Measurements from ENCODE around the gene SLC9A9. TPM values are rescaled to one million over a fixed set of nuclear protein-coding genes. Genes with fewer than 3 reads are reported as not detected.

Gene SLC9A9
- total RNA-seq, 1 donor from 2014 or later, result 0.22 TPM

DNA sequence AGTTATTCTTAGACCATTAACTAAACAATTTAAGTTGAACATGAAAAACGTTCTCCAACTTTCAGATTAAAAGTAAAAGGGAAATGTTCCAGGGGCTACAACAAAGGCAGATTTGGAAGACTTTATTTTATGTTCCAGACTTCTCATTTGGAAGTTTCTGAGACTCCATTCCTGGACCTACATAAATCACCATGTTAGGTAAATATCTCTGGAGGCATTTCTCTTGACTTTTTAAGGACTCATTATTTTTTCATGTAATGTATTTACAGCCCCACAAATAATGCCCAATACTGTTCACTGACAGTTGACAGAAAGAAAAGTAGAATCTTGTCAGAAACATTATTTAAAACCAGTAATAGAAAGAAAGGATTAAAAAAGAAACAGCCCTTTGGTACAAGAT lies 352.1 kb downstream of the SLC9A9 start:
- Histone ChIP-seq H3K4me3 (no peak overlapping the region), H4K20me1 (ENCODE audit: low read depth) (no peaks in the 10 kb centered on the region), H3K27me3 (no peaks in the 10 kb centered on the region), H3K4me1 (peaks cover 1% of the 10 kb centered on the region), H3K36me3 (no peaks in the 10 kb centered on the region), H3K9me3 (ENCODE audit: low read depth) (no peaks in the 10 kb centered on the region), H3K27ac (no peak overlapping the region), H2AFZ (replicated peaks) (no peak overlapping the region), H3K9ac (no peak overlapping the region), H3K4me2 (no peak overlapping the region), H3K79me2 (ENCODE audit: low read depth) (no peaks in the 10 kb centered on the region), H3F3A (ENCODE audit: low read depth) (no peaks in the 10 kb centered on the region)
- Mint-ChIP-seq H3K36me3 (no peaks in the 10 kb centered on the region), H3K9me3 (no peaks in the 10 kb centered on the region), H3K27ac (no peak overlapping the region), H3K4me1 (no peaks in the 10 kb centered on the region), H3K27me3 (ENCODE audit: insufficient read depth, low read depth) (no peaks in the 10 kb centered on the region), H3K4me3 (no peak overlapping the region)
- TF ChIP-seq EZH2 (IDR thresholded peaks at IDR 0.05), result no peak
- TF ChIP-seq EZH2phosphoT487 (IDR thresholded peaks at IDR 0.05), result no peak
- TF ChIP-seq, protein P1, sequence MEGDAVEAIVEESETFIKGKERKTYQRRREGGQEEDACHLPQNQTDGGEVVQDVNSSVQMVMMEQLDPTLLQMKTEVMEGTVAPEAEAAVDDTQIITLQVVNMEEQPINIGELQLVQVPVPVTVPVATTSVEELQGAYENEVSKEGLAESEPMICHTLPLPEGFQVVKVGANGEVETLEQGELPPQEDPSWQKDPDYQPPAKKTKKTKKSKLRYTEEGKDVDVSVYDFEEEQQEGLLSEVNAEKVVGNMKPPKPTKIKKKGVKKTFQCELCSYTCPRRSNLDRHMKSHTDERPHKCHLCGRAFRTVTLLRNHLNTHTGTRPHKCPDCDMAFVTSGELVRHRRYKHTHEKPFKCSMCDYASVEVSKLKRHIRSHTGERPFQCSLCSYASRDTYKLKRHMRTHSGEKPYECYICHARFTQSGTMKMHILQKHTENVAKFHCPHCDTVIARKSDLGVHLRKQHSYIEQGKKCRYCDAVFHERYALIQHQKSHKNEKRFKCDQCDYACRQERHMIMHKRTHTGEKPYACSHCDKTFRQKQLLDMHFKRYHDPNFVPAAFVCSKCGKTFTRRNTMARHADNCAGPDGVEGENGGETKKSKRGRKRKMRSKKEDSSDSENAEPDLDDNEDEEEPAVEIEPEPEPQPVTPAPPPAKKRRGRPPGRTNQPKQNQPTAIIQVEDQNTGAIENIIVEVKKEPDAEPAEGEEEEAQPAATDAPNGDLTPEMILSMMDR (IDR thresholded peaks at IDR 0.05), result no peak
- no peak for DNase-seq (ENCODE audit: low spot score)

DNA sequence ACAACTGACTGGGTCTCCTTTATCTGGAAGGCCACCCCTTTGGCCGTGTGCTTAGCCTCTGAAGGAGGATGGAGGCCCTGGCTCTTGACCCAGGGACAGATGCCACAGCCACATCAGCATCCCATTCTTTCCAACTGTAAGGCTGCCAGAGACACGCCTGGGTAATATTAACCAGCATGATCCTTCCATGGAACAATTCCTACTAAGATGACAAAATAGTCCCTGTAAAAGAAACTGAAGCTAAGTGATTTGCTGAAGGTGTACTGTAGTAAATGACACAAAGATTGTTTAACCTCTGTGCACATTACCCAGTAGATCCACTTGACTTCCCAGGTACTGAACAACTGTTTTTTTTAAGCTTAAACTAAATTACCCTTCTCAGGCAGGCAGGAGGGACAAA lies 352.7 kb downstream of the SLC9A9 start:
- TF ChIP-seq EZH2phosphoT487 (IDR thresholded peaks at IDR 0.05), result no peak
- H3K36me3 ChIP-seq, result no peaks in the 10 kb centered on the region
- H3K4me2 ChIP-seq, result no peak overlapping the region
- no peaks in the 10 kb centered on the region for H3K4me1 ChIP-seq
- H3K4me3 Mint-ChIP-seq, result no peak overlapping the region
- no peaks in the 10 kb centered on the region for H3K9me3 ChIP-seq (ENCODE audit: low read depth)
- no peak overlapping the region for H3K9ac ChIP-seq
- H3F3A ChIP-seq (ENCODE audit: low read depth), result no peaks in the 10 kb centered on the region
- no peaks in the 10 kb centered on the region for H3K27me3 Mint-ChIP-seq (ENCODE audit: insufficient read depth, low read depth)
- H4K20me1 ChIP-seq (ENCODE audit: low read depth), result no peaks in the 10 kb centered on the region
- no peaks in the 10 kb centered on the region for H3K36me3 Mint-ChIP-seq
- H2AFZ ChIP-seq (replicated peaks), result no peak overlapping the region
- no peak overlapping the region for H3K4me3 ChIP-seq
- H3K9me3 Mint-ChIP-seq, result no peaks in the 10 kb centered on the region
- H3K27ac Mint-ChIP-seq, result no peak overlapping the region
- H3K79me2 ChIP-seq (ENCODE audit: low read depth), result no peaks in the 10 kb centered on the region
- DNase-seq (ENCODE audit: low spot score), result no peak
- H3K27ac ChIP-seq, result no peak overlapping the region
- H3K27me3 ChIP-seq, result no peaks in the 10 kb centered on the region
- no peaks in the 10 kb centered on the region for H3K4me1 Mint-ChIP-seq

DNA sequence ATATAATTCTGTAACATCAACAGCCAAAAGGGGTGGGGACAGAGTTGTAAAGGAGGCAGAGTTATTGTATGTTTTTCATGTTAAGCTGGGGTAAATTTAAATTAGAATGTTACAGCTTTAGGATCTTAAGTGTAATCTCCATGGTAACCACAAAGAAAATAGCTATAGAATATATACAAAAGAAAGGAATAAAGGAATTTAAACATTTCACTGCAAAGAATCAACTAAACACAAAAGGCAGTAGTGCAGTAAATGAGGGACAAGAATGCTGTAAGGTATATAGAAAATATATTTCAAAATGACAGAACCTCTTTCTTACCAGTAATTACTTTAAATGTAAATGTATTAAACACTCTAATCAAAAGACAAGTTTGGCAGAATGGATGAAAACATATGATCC lies 361.7 kb downstream of the SLC9A9 start:
- Histone ChIP-seq H3K79me2 (ENCODE audit: low read depth) (no peaks in the 10 kb centered on the region), H3K4me3 (no peak overlapping the region), H4K20me1 (ENCODE audit: low read depth) (no peaks in the 10 kb centered on the region), H3K4me1 (no peaks in the 10 kb centered on the region), H3K4me2 (no peak overlapping the region), H3F3A (ENCODE audit: low read depth) (no peaks in the 10 kb centered on the region), H3K9ac (no peak overlapping the region), H2AFZ (replicated peaks) (no peak overlapping the region), H3K27ac (no peak overlapping the region), H3K27me3 (no peaks in the 10 kb centered on the region), H3K9me3 (ENCODE audit: low read depth) (no peaks in the 10 kb centered on the region), H3K36me3 (no peaks in the 10 kb centered on the region)
- Mint-ChIP-seq H3K9me3 (no peaks in the 10 kb centered on the region), H3K27ac (no peak overlapping the region), H3K4me1 (peaks cover 6% of the 10 kb centered on the region), H3K27me3 (ENCODE audit: insufficient read depth, low read depth) (no peaks in the 10 kb centered on the region), H3K4me3 (no peak overlapping the region), H3K36me3 (no peaks in the 10 kb centered on the region)
- TF ChIP-seq, protein P1 (IDR thresholded peaks at IDR 0.05), result no peak
- no peak for TF ChIP-seq EZH2phosphoT487 (IDR thresholded peaks at IDR 0.05)
- no peak for TF ChIP-seq EZH2 (IDR thresholded peaks at IDR 0.05)
- DNase-seq (ENCODE audit: low spot score), result no peak

DNA sequence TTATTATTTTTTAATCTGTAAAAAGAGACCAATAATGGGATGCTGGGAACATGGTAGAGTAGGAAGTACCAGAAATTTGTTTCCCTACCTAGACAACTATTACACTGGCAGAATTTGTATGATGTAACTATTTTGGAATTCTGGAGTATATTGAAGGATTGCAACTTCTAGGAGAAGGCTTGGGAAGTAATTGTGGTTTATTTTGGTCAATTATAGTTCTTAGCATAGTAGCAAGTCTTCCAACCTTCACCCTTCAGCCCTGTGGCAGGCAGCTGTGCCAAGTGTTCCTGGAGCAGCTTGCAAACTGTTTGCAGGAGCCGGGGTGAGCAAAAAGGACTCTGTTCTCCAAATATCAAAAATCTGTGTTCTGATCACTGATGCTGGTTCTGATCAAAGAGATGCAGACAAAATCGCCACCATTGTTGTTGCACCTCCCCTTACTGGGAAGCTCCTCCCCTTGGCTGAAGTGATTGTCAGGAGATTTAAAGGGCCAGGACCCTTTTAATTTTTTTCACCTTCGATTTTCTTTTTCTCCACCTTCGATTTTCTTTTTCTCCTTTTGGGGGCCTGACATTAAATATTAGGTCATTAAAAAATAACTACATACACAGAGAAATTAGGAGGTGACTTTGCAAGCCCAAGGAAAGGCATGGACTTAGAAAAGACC lies 363.3 kb downstream of the SLC9A9 start:
- no peaks in the 10 kb centered on the region for H3K9me3 ChIP-seq (ENCODE audit: low read depth)
- Mint-ChIP-seq H3K27ac (no peak overlapping the region), H3K27me3 (ENCODE audit: insufficient read depth, low read depth) (no peaks in the 10 kb centered on the region), H3K36me3 (no peaks in the 10 kb centered on the region), H3K4me1 (peaks cover 10% of the 10 kb centered on the region), H3K4me3 (no peak overlapping the region), H3K9me3 (no peaks in the 10 kb centered on the region)
- H3K4me3 ChIP-seq, result no peak overlapping the region
- peak overlapping the region; percentile 38 for H2AFZ ChIP-seq (replicated peaks)
- DNase-seq (ENCODE audit: low spot score), result no peak
- H3K4me1 ChIP-seq, result no peaks in the 10 kb centered on the region
- H3K79me2 ChIP-seq (ENCODE audit: low read depth), result no peaks in the 10 kb centered on the region
- TF ChIP-seq, protein P1 (IDR thresholded peaks at IDR 0.05), result no peak
- TF ChIP-seq EZH2phosphoT487 (IDR thresholded peaks at IDR 0.05) (no peak), EZH2 (IDR thresholded peaks at IDR 0.05) (no peak)
- H4K20me1 ChIP-seq (ENCODE audit: low read depth), result no peaks in the 10 kb centered on the region
- H3K9ac ChIP-seq, result no peak overlapping the region
- no peaks in the 10 kb centered on the region for H3K36me3 ChIP-seq
- no peak overlapping the region for H3K27ac ChIP-seq
- no peak overlapping the region for H3K4me2 ChIP-seq
- H3K27me3 ChIP-seq, result no peaks in the 10 kb centered on the region
- H3F3A ChIP-seq (ENCODE audit: low read depth), result no peaks in the 10 kb centered on the region

All from neural progenitor cell (in vitro differentiated cells).